HFF-Myc (cell line): ENCODE results near the gene CBX2.

Experiments
- DNase-seq: peaks from one replicate; pipeline ENCODE4 v3.0.0-alpha.2; 2011; ENCODE audit warnings: low read depth; ENCODE audit errors: extremely low read depth
- H3K4me3 ChIP-seq: replicated peaks from 2 replicates; pipeline ENCODE4 v1.5.1; 2011; ENCODE audit warnings: low read depth, mild to moderate bottlenecking, control low read depth, low read length
- TF ChIP-seq, protein P1 (sequence below): IDR thresholded peaks from 2 replicates; pipeline ENCODE4 v1.5.1; 2012; ENCODE audit warnings: mild to moderate bottlenecking, low read depth, low read length, control low read depth; ENCODE audit errors: missing control alignments

The CBX2 gene

GRCh38 chr17:79815836-79816461 is 38.0 kb downstream of the CBX2 start:
- TF ChIP-seq, protein P1, sequence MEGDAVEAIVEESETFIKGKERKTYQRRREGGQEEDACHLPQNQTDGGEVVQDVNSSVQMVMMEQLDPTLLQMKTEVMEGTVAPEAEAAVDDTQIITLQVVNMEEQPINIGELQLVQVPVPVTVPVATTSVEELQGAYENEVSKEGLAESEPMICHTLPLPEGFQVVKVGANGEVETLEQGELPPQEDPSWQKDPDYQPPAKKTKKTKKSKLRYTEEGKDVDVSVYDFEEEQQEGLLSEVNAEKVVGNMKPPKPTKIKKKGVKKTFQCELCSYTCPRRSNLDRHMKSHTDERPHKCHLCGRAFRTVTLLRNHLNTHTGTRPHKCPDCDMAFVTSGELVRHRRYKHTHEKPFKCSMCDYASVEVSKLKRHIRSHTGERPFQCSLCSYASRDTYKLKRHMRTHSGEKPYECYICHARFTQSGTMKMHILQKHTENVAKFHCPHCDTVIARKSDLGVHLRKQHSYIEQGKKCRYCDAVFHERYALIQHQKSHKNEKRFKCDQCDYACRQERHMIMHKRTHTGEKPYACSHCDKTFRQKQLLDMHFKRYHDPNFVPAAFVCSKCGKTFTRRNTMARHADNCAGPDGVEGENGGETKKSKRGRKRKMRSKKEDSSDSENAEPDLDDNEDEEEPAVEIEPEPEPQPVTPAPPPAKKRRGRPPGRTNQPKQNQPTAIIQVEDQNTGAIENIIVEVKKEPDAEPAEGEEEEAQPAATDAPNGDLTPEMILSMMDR, result no peak
- no peak for DNase-seq
- H3K4me3 ChIP-seq, result no peak overlapping the region

DNA sequence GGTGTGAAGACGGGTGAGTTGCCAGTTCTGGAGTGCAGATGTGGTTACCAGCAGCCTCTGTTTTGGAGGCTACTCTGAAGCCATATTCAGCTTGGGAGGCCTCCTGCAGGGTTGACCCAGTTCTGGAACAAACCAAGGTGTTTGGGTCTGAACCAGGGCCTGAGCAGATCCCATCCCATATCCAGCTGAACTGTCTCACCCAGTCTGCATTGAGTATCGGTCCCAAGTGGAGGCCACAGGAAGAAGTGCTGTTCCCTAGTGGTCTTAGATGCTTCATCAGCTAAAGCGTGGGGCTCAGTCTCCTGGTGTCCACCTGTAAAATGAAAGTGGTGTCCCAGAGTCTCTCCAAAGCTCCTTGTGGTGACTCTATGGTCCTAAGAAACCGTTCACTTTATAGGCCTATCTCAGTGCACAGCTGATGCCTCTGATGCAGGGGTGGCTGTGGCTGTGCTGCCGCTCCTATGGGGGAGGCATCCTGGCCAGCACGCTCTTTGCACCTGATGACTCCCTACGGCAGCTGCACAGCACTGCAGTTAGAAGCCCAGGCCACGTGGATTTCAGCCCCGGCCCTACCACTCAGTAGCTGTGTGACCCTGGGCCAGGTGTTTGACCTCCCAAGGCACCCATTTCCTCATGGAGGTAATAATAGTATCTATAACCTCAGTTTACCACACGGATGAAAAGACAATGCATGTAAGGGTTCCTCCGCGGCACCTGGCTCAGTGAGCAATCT is 40.2 kb downstream of the CBX2 start:
- DNase-seq, result no peak
- H3K4me3 ChIP-seq, result no peak overlapping the region
- TF ChIP-seq, protein P1, result no peak

DNA sequence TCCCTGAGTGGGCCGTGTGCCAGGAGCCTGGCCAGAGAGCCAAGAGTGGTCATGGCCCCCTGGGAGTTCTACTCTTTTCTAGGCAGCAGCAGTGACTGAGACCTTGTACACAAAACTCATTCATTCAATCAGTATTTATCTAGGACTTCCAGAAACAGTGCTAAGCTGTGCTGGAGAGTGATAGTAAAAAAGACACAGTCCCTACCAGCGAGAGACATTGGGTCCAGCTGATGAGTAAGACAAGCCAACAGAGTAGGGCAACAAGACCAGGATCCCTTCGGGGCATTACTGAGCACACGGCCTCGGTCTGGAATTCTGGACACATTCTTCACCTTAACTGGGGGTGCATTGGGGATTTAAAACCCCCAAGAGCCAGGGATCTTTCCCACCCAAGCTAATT is 41.1 kb downstream of the CBX2 start:
- no peak for DNase-seq
- TF ChIP-seq, protein P1, result no peak
- H3K4me3 ChIP-seq, result no peak overlapping the region

DNA sequence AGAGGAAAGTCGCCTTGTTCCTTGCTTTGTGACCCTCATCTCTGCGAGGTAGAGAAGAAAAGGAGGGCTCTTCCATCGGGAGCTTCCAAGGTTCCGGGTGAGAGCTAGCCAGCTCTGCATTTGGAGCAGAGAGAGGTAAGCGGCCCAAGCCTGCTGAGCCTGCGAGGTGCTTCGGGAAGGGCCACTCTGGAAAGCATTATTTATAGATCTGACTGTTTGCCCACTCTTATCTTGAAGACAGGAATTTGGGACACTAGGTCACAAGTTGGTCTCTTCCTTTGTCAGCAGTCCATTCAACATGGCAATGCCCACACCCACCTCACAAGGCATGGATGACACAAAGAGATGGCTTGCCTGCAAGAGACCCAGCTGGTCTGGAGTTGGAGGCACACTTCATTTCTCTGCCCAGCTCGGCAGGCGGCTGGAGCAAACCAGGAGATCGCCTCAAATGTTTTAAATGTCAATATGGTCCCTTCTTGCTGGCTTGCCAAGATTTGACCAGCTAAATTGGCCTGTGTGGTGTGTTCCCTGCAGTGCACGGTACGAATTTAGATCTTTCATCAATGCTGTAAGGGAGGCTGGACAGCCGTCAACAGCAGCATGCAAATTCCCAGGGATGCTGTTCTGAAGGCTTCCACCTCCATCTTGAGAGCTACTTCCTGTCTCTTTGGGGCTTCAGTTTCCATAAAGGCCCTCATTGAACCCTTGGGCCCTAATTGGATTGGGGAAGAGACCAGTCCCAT is 41.8 kb downstream of the CBX2 start:
- H3K4me3 ChIP-seq, result no peak overlapping the region
- DNase-seq, result no peak
- TF ChIP-seq, protein P1, result no peak

- TF ChIP-seq, protein P1, result no peak
- no peak overlapping the region for H3K4me3 ChIP-seq
- DNase-seq, result no peak
Measured at GRCh38 chr17:79820959-79821330, 43.0 kb downstream of the CBX2 start.

DNA sequence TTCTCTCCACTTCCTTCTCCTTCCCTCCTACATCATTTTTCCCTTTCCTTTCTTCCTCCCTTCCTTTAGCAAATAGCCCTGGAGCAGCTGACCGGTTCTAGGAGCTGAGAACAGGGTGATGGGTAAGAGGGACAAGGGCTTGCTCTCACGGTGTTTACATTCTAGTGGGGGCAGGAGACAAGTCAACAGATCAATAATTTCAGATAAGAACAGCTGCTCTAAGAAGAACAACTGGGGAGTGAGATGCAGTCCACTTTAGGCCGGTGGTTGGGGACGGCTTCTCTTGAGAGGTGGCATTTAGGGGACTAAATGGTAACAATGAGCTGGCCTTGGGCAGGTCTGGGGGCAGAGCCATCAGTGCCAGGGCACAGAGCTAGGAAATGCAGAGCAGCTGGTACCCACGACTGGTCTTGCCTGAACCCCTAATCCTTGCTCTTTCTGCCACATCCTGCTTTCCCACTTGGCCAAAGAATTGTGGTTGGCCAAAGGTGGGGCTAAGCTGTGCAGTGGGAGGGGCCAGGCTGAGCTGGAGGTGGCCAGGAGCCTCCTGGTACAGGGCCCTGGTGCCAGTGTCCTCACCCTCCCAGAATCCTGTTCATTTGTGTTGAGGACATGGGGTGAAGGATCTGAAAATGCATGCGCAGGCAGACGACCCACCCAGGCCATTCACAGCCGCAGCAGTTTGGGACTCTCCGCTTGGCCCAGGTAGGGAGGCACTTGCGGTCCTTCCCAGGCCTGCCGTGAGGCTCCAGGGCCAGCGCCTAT is 43.6 kb downstream of the CBX2 start:
- no peak overlapping the region for H3K4me3 ChIP-seq
- DNase-seq, result no peak
- TF ChIP-seq, protein P1, result no peak
